GM21381 (cell line): ENCODE measurements around the gene FHOD1.

ENCODE experiments used
- ATAC-seq: cut with Tn5 transposase; IDR thresholded peaks from one replicate; pipeline ENCODE4 v1.9.1; 2021; ENCODE audit warnings: mild to moderate bottlenecking, moderate library complexity; ENCODE audit not compliant: unreplicated experiment

Gene FHOD1

GRCh38 chr16:67277999-67278772 lies 30.9 kb upstream of the FHOD1 start:
- no peak for ATAC-seq

- ATAC-seq = no peak
Measured at GRCh38 chr16:67277294-67277998, 30.2 kb upstream of the FHOD1 start.

- ATAC-seq = no peak
Measured at GRCh38 chr16:67275321-67275720, 28.0 kb upstream of the FHOD1 start.

- no peak for ATAC-seq
Measured at GRCh38 chr16:67271446-67271845, 24.2 kb upstream of the FHOD1 start.

GRCh38 chr16:67270931-67271338 lies 23.7 kb upstream of the FHOD1 start:
- no peak for ATAC-seq

GRCh38 chr16:67269766-67270165 lies 22.5 kb upstream of the FHOD1 start:
- ATAC-seq = no peak

- ATAC-seq = no peak
Measured at GRCh38 chr16:67268136-67268579, 20.9 kb upstream of the FHOD1 start.

- no peak for ATAC-seq
Measured at GRCh38 chr16:67265834-67266233, 18.6 kb upstream of the FHOD1 start.

- no peak for ATAC-seq
Measured at GRCh38 chr16:67264866-67265265, 17.6 kb upstream of the FHOD1 start.

- ATAC-seq = no peak
Measured at GRCh38 chr16:67264277-67264676, 17.0 kb upstream of the FHOD1 start.

GRCh38 chr16:67263201-67263600 lies 15.9 kb upstream of the FHOD1 start:
- ATAC-seq = no peak

GRCh38 chr16:67260426-67261063 lies 13.3 kb upstream of the FHOD1 start:
- ATAC-seq = no peak

GRCh38 chr16:67259705-67260104 lies 12.4 kb upstream of the FHOD1 start:
- ATAC-seq = no peak

GRCh38 chr16:67258161-67258835 lies 11.0 kb upstream of the FHOD1 start:
- no peak for ATAC-seq

- ATAC-seq = no peak
Measured at GRCh38 chr16:67257486-67258160, 10.3 kb upstream of the FHOD1 start.

GRCh38 chr16:67256701-67257230 lies 9.5 kb upstream of the FHOD1 start:
- ATAC-seq = no peak

GRCh38 chr16:67255553-67256221 lies 8.4 kb upstream of the FHOD1 start:
- no peak for ATAC-seq

GRCh38 chr16:67254801-67255552 lies 7.7 kb upstream of the FHOD1 start:
- ATAC-seq = no peak
